ENCODE data around the gene YJEFN3. TPM values are rescaled to one million over a fixed set of nuclear protein-coding genes. Genes with fewer than 3 reads are reported as not detected.

The YJEFN3 gene
- total and polyA plus RNA-seq, 4 donors = 4.4 to 30.6 (median 15.1) TPM

DNA sequence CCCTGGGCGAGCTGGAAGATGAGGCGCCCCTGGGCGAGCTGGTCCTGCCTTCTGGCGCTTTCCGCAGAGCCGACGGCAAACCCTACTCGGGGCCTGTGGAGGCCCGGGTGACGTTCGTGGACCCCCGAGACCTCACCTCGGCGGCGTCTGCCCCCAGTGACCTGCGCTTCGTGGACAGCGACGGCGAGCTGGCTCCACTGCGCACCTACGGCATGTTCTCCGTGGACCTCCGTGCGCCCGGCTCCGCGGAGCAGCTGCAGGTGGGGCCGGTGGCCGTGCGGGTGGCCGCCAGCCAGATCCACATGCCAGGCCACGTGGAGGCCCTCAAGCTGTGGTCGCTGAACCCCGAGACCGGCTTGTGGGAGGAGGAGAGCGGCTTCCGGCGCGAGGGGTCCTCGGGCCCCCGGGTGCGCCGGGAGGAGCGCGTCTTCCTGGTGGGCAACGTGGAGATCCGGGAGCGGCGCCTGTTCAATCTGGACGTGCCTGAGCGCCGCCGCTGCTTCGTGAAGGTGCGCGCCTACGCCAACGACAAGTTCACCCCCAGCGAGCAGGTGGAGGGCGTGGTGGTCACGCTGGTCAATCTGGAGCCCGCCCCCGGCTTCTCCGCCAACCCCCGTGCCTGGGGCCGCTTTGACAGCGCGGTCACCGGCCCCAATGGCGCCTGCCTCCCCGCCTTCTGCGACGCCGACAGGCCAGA is 15.7 kb downstream of the YJEFN3 start:
- Histone ChIP-seq H3K36me3 (ENCODE audit: control insufficient read depth, insufficient read depth, low read length) (peaks cover 10% of the 10 kb centered on the region), H3K9me3 (ENCODE audit: control insufficient read depth, insufficient read depth, low read length) (no peaks in the 10 kb centered on the region), H3K4me3 (ENCODE audit: low read depth, low read length) (no peak overlapping the region), H3K27ac (ENCODE audit: low read depth, low read length) (no peak overlapping the region), H3K27me3 (ENCODE audit: control insufficient read depth, insufficient read depth, low read length) (peaks cover 26% of the 10 kb centered on the region), H3K4me1 (ENCODE audit: control insufficient read depth, insufficient read depth, low read length) (peaks cover 22% of the 10 kb centered on the region)
- no peak for DNase-seq (ENCODE audit: low read depth in 4 of 6, low spot score in 6 of 6)
- 92% methylated on average over 75 of the region's 75 CpGs for WGBS (ENCODE audit: insufficient coverage)

DNA sequence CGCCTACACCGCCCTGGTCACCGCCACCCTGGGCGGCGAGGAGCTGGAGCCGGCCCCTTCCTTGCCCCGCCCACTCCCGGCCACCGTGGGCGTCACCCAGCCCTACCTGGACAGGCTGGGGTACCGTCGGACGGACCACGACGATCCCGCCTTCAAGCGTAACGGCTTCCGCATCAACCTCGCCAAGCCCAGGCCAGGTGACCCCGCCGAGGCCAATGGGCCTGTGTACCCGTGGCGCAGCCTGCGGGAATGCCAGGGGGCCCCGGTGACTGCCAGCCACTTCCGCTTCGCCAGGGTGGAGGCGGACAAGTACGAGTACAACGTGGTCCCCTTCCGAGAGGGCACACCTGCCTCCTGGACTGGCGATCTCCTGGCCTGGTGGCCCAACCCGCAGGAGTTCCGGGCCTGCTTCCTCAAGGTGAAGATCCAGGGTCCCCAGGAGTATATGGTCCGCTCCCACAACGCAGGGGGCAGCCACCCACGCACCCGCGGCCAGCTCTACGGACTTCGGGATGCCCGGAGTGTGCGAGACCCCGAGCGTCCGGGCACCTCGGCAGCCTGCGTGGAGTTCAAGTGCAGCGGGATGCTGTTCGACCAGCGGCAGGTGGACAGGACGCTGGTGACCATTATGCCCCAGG is 16.4 kb downstream of the YJEFN3 start:
- Histone ChIP-seq H3K4me1 (ENCODE audit: control insufficient read depth, insufficient read depth, low read length) (peaks cover 17% of the 10 kb centered on the region), H3K27ac (ENCODE audit: low read depth, low read length) (no peak overlapping the region), H3K27me3 (ENCODE audit: control insufficient read depth, insufficient read depth, low read length) (peaks cover 19% of the 10 kb centered on the region), H3K4me3 (ENCODE audit: low read depth, low read length) (no peak overlapping the region), H3K36me3 (ENCODE audit: control insufficient read depth, insufficient read depth, low read length) (peaks cover 10% of the 10 kb centered on the region), H3K9me3 (ENCODE audit: control insufficient read depth, insufficient read depth, low read length) (no peaks in the 10 kb centered on the region)
- no peak for DNase-seq (ENCODE audit: low read depth in 4 of 6, low spot score in 6 of 6)
- WGBS (ENCODE audit: insufficient coverage) = 91% methylated on average over 53 of the region's 53 CpGs

DNA sequence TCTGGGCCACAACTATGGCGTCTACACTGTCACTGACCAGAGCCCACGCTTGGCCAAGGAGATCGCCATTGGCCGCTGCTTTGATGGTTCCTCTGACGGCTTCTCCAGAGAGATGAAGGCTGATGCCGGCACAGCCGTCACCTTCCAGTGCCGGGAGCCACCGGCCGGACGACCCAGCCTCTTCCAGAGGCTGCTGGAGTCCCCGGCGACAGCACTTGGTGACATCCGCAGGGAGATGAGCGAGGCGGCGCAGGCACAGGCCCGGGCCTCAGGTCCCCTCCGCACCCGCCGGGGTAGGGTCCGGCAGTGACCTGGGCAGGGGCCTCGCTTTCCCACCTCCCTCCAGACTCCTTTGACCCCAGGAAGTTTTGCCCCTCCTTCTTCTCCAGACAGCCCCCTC is 17.0 kb downstream of the YJEFN3 start:
- Histone ChIP-seq H3K27me3 (ENCODE audit: control insufficient read depth, insufficient read depth, low read length) (peaks cover 14% of the 10 kb centered on the region), H3K9me3 (ENCODE audit: control insufficient read depth, insufficient read depth, low read length) (no peaks in the 10 kb centered on the region), H3K4me1 (ENCODE audit: control insufficient read depth, insufficient read depth, low read length) (peaks cover 12% of the 10 kb centered on the region), H3K27ac (ENCODE audit: low read depth, low read length) (no peak overlapping the region), H3K36me3 (ENCODE audit: control insufficient read depth, insufficient read depth, low read length) (peaks cover 10% of the 10 kb centered on the region), H3K4me3 (ENCODE audit: low read depth, low read length) (no peak overlapping the region)
- DNase-seq (ENCODE audit: low read depth in 4 of 6, low spot score in 6 of 6) = no peak
- 95% methylated on average over 23 of the region's 23 CpGs for WGBS (ENCODE audit: insufficient coverage)

DNA sequence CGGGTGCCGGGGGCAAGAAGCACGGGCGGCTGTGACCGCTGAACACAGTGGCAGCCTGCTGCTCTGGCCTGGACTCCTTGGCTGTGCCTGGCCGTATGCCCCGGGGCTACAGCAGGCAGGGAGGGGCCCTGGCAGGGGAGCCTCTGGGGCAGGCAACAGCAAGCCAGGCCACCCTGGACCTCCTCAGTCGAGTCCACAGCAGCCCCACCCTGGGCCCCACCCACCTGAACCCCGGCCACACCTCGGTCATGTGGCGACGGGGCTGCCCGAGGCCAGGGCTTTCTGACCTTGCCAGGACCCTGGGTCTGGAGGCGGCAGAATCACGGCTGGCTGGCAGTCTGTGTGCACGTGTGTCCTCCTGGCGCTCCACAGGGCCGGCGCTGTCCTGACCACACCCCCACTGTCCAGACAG is 18.0 kb downstream of the YJEFN3 start:
- DNase-seq (ENCODE audit: low read depth in 4 of 6, low spot score in 6 of 6) = no peak
- peaks cover 4% of the 10 kb centered on the region for H3K27me3 ChIP-seq (ENCODE audit: control insufficient read depth, insufficient read depth, low read length)
- peaks cover 2% of the 10 kb centered on the region for H3K4me1 ChIP-seq (ENCODE audit: control insufficient read depth, insufficient read depth, low read length)
- H3K36me3 ChIP-seq (ENCODE audit: control insufficient read depth, insufficient read depth, low read length) = peaks cover 10% of the 10 kb centered on the region
- H3K4me3 ChIP-seq (ENCODE audit: low read depth, low read length) = no peak overlapping the region
- 70% methylated on average over 19 of the region's 19 CpGs for WGBS (ENCODE audit: insufficient coverage)
- no peak overlapping the region for H3K27ac ChIP-seq (ENCODE audit: low read depth, low read length)
- no peaks in the 10 kb centered on the region for H3K9me3 ChIP-seq (ENCODE audit: control insufficient read depth, insufficient read depth, low read length)

DNA sequence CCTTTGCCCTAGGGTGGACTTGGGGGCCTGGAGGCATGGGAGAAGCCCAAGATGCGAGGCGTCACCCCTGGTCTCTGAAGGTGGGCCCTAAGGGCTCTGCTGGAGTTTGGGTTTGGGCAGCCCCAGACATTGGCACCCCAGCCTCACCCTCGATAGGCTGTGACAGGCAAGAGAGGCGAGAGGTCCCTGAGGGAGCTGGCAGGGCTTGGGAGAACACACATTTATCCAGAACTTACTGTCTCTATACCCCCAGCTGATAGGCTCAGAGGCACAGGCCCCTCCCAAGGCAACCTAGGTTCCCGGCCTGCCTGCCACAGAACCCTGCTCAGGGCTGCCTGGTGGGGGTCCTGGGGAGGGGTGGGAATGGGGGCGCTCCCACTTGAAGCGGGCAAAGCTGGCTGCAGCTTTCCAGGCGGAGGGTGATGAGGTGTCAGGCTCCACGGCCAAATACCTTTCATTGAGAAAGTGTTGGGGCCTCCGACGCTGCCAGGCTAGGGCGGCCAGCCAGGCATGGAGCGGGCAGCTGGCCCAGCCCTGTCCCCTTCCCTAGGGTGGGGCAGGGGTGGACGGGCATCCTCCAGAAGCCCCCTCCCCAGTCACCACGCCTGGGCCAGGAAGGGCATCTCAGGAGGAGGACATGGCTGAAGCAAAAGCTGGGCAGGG is 19.1 kb downstream of the YJEFN3 start:
- Histone ChIP-seq H3K36me3 (ENCODE audit: control insufficient read depth, insufficient read depth, low read length) (peaks cover 10% of the 10 kb centered on the region), H3K9me3 (ENCODE audit: control insufficient read depth, insufficient read depth, low read length) (no peaks in the 10 kb centered on the region), H3K27ac (ENCODE audit: low read depth, low read length) (no peak overlapping the region), H3K4me1 (ENCODE audit: control insufficient read depth, insufficient read depth, low read length) (no peaks in the 10 kb centered on the region), H3K4me3 (ENCODE audit: low read depth, low read length) (no peak overlapping the region), H3K27me3 (ENCODE audit: control insufficient read depth, insufficient read depth, low read length) (no peaks in the 10 kb centered on the region)
- WGBS (ENCODE audit: insufficient coverage) = 53% methylated on average over 14 of the region's 15 CpGs
- no peak for DNase-seq (ENCODE audit: low read depth in 4 of 6, low spot score in 6 of 6)

DNA sequence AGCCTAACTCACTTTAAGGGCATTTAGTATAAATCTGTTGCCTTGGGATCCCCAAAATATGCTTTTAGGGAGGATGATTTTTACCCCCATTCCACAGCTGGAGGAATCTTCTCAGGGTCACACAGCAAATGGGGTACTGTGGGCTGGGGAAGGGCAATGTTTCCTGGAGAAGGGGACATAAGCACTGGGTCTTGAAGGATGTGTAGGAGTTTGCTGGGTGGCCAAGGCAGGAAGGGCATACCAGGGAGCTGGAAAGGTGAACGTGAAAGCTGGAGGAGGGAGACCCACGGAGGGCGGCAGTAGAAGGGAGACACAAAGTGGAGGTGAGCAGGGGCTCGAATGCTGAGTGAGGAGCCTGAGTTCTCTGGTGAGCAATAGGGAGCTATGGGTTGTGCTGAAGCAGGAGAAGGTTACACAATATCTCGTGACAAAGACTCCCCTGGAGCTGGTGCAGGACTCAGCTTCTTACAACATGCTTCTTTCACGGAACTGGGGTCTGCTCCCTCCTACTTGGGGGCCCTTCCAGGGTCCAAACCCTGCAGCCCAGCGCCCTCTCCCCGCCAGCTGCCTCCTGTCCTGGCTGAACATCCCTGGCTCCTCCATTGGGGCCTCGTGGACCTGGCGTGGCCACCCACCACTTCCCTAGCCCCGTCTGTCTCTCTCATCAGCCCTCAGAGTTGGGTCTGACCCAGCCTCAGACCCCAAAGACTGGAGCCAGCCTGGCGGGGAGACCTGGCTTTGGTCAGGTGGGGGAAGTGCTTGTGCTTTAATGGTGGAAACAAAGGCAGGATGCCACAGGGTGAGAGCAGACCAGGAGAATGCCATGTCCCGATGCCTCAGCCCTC is 20.4 kb downstream of the YJEFN3 start:
- no peak for DNase-seq (ENCODE audit: low read depth in 4 of 6, low spot score in 6 of 6)
- WGBS (ENCODE audit: insufficient coverage) = 78% methylated on average over 11 of the region's 13 CpGs
- no peaks in the 10 kb centered on the region for H3K27me3 ChIP-seq (ENCODE audit: control insufficient read depth, insufficient read depth, low read length)

DNA sequence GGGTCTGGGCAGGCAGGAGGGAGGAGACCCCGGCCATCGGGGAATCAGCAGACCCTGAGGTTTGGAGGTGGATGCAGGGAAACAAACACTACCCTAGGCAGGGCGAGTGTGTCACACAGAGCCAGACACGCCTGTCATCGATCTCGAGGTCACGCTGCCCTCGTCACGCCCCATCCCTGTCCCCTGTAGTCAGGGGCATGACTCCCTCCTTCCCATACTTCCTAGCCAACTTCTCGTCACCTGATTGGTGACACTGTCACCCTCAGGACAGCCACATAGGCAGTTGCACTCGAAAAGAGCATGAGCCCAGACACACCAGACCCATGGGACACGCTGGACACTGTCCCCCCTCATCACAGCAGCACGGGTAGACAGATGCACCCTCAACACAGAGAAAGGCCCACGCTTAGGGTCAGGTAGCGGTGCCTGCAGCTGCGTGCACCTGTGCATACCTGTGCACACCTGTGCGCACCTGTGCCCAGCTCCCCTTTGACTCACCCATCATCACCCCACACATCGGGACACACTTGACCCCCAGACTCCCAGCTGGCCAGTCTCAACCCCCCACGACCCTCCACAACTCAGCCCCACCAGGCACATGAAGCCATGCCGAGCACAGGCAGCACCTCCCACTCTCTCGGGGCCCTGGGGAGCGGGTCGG is 21.2 kb downstream of the YJEFN3 start:
- Histone ChIP-seq H3K9me3 (ENCODE audit: control insufficient read depth, insufficient read depth, low read length) (no peaks in the 10 kb centered on the region), H3K4me1 (ENCODE audit: control insufficient read depth, insufficient read depth, low read length) (no peaks in the 10 kb centered on the region), H3K27me3 (ENCODE audit: control insufficient read depth, insufficient read depth, low read length) (no peaks in the 10 kb centered on the region), H3K4me3 (ENCODE audit: low read depth, low read length) (no peak overlapping the region), H3K27ac (ENCODE audit: low read depth, low read length) (no peak overlapping the region), H3K36me3 (ENCODE audit: control insufficient read depth, insufficient read depth, low read length) (peaks cover 9% of the 10 kb centered on the region)
- no peak for DNase-seq (ENCODE audit: low read depth in 4 of 6, low spot score in 6 of 6)
- WGBS (ENCODE audit: insufficient coverage) = 78% methylated on average over 23 of the region's 23 CpGs

More for the DNA sequence above, 20.4 kb downstream of the YJEFN3 start:
- peaks cover 10% of the 10 kb centered on the region for H3K36me3 ChIP-seq (ENCODE audit: control insufficient read depth, insufficient read depth, low read length)
- no peaks in the 10 kb centered on the region for H3K4me1 ChIP-seq (ENCODE audit: control insufficient read depth, insufficient read depth, low read length)
- H3K4me3 ChIP-seq (ENCODE audit: low read depth, low read length) = no peak overlapping the region
- H3K9me3 ChIP-seq (ENCODE audit: control insufficient read depth, insufficient read depth, low read length) = no peaks in the 10 kb centered on the region
- no peak overlapping the region for H3K27ac ChIP-seq (ENCODE audit: low read depth, low read length)

DNA sequence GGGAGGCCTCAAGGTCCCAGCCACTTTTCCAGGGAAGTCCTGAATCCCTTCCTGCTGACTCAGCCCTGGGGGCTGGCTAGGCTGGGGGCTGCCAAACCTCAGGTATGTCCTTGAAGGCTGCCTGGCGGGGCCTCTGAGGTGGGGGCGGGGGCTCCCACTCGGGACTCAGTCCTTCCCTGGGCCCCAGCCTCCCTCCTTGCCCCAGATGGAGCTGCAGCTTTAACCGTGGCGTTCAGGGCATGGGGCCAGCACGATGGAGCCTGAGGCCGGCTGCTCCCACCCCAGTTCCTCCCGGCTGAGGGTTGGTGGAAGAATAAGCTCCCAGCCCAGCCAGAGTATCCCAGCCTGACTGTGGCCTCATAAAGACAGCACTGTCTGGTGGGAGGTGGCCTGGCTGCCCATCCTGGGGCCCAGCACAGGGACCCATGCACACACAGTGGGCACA is 21.8 kb downstream of the YJEFN3 start:
- H3K9me3 ChIP-seq (ENCODE audit: control insufficient read depth, insufficient read depth, low read length) = no peaks in the 10 kb centered on the region
- no peak for DNase-seq (ENCODE audit: low read depth in 4 of 6, low spot score in 6 of 6)
- H3K4me1 ChIP-seq (ENCODE audit: control insufficient read depth, insufficient read depth, low read length) = no peaks in the 10 kb centered on the region
- H3K27ac ChIP-seq (ENCODE audit: low read depth, low read length) = no peak overlapping the region
- 60% methylated on average over 7 of the region's 8 CpGs for WGBS (ENCODE audit: insufficient coverage)
- no peak overlapping the region for H3K4me3 ChIP-seq (ENCODE audit: low read depth, low read length)
- no peaks in the 10 kb centered on the region for H3K27me3 ChIP-seq (ENCODE audit: control insufficient read depth, insufficient read depth, low read length)
- peaks cover 4% of the 10 kb centered on the region for H3K36me3 ChIP-seq (ENCODE audit: control insufficient read depth, insufficient read depth, low read length)

Data from spinal cord (tissue), 10 donors.